Endothelial cell of umbilical vein (primary cell): ENCODE data around the gene MICALL2. TPM values are rescaled to one million over a fixed set of nuclear protein-coding genes. Genes with fewer than 3 reads are reported as not detected.
A peak's percentile ranks its signal among the peaks of the same experiment; 100 is the strongest.

ENCODE experiments used
- BruUV-seq: library from RNA; stranded (reverse); fragments of 400-500 nt; replicated peaks from 2 replicates; lab custom pipeline; 2021; lab: Mats Ljungman, UMichigan
- CTCF ChIA-PET: fragments of 300-600, 350-600 bp; sonication (Branson Sonifier 250); formaldehyde crosslinking; loops from one replicate; lab custom pipeline; 2021; ENCODE audit warnings: antibody characterized with exemption, inconsistent platforms; lab: Charles Lee
- POLR2A ChIA-PET: fragments of 300-600, 350-600 bp; sonication (Branson Sonifier 250); formaldehyde crosslinking; loops from one replicate; lab custom pipeline; 2021; ENCODE audit warnings: antibody characterized with exemption, inconsistent platforms; lab: Charles Lee
- DNase-seq: peaks from one replicate; pipeline ENCODE4 v3.0.0-alpha.2; 2011; ENCODE audit warnings: low read depth, low spot score
- FAIRE-seq: peaks from 2 replicates; lab custom pipeline; 2011; peaks lifted over from hg19 to GRCh38; lab: Jason Lieb, UNC
- H2AFZ ChIP-seq: 2 replicates; pipeline ENCODE4 v1.6.0; 2012; ENCODE audit warnings: low read depth, low read length, control low read depth, inconsistent platforms
- H3K27ac ChIP-seq: 2 replicates; pipeline ENCODE4 v1.5.1; 2011; ENCODE audit warnings: low read depth, mild to moderate bottlenecking, control low read depth, low read length, moderate library complexity; ENCODE audit not compliant: insufficient read depth
- H3K27me3 ChIP-seq, 2 experiments: 2 replicates each; pipeline versions ENCODE4 v1.6.0 to v1.6.1; 2011; ENCODE audit warnings: low read length in 2 of 2, mixed read lengths in 1 of 2; ENCODE audit not compliant: control insufficient read depth in 2 of 2, insufficient read depth in 2 of 2
- H3K36me3 ChIP-seq, 2 experiments: 2 replicates in 1 of 2; 3 replicates in 1 of 2; pipeline ENCODE4 v1.5.1; 2011; ENCODE audit warnings: low read length in 2 of 2, mild to moderate bottlenecking in 1 of 2, moderate library complexity in 1 of 2; ENCODE audit not compliant: control insufficient read depth in 2 of 2, insufficient read depth in 2 of 2; ENCODE audit errors: extremely low read depth in 1 of 2
- H3K4me1 ChIP-seq: 3 replicates; pipeline ENCODE4 v1.5.1; 2011; ENCODE audit warnings: mild to moderate bottlenecking, low read length; ENCODE audit not compliant: control insufficient read depth, insufficient read depth; ENCODE audit errors: extremely low read depth
- H3K4me2 ChIP-seq: 2 replicates; pipeline ENCODE4 v1.6.1; 2011; ENCODE audit warnings: low read length, control low read depth, mixed read lengths; ENCODE audit not compliant: insufficient read depth
- H3K4me3 ChIP-seq, 3 experiments: fragments of 200-600 bp in 1 of 3; sonication (generic), shearing (Covaris generic) in 1 of 3; replicated peaks in 1 of 3; 2 replicates each; pipeline ENCODE4 v1.5.1; 2011 to 2016; ENCODE audit warnings: control low read depth in 3 of 3, low read length in 3 of 3, mild to moderate bottlenecking in 2 of 3, inconsistent platforms in 1 of 3, low read depth in 1 of 3, moderate library complexity in 1 of 3; ENCODE audit not compliant: insufficient read depth in 1 of 3
- H3K79me2 ChIP-seq: 2 replicates; pipeline ENCODE4 v1.6.0; 2012; ENCODE audit warnings: low read length, inconsistent platforms; ENCODE audit not compliant: control insufficient read depth, insufficient read depth
- H3K9ac ChIP-seq: replicated peaks from 2 replicates; pipeline ENCODE3; 2011; ENCODE audit warnings: low read length, control low read depth; ENCODE audit not compliant: insufficient read depth; ENCODE audit errors: extremely low read depth
- H3K9me1 ChIP-seq: replicated peaks from 3 replicates; pipeline ENCODE4 v1.6.0; 2011; ENCODE audit warnings: mild to moderate bottlenecking, low read length; ENCODE audit not compliant: control insufficient read depth, insufficient read depth; ENCODE audit errors: extremely low read depth
- H3K9me3 ChIP-seq: replicated peaks from 2 replicates; pipeline ENCODE4 v1.5.1; 2012; ENCODE audit warnings: low read length, inconsistent platforms; ENCODE audit not compliant: control insufficient read depth, insufficient read depth
- H4K20me1 ChIP-seq: replicated peaks from 2 replicates; pipeline ENCODE3; 2011; ENCODE audit warnings: mild to moderate bottlenecking, low read length; ENCODE audit not compliant: control insufficient read depth, insufficient read depth; ENCODE audit errors: extremely low read depth
- EZH2 ChIP-seq: IDR thresholded peaks from 2 replicates; pipeline ENCODE4 v1.6.1; 2012; ENCODE audit warnings: borderline replicate concordance, low read depth, mild to moderate bottlenecking, moderate library complexity, low read length, inconsistent platforms; ENCODE audit not compliant: severe bottlenecking
- FOS ChIP-seq: IDR thresholded peaks from 2 replicates; pipeline ENCODE4 v1.6.1; 2011; ENCODE audit warnings: mild to moderate bottlenecking, low read length, moderate library complexity, borderline replicate concordance; ENCODE audit not compliant: insufficient read depth
- GATA2 ChIP-seq: IDR thresholded peaks from 2 replicates; pipeline ENCODE4 v1.7.0; 2011; ENCODE audit warnings: low read depth, mild to moderate bottlenecking, moderate library complexity, mixed read lengths, low read length; ENCODE audit not compliant: insufficient read length, insufficient read depth
- JUN ChIP-seq: IDR thresholded peaks from 2 replicates; pipeline ENCODE4 v1.6.1; 2011; ENCODE audit warnings: borderline replicate concordance, low read depth; ENCODE audit not compliant: insufficient read length, insufficient read depth
- MYC ChIP-seq: IDR thresholded peaks from one replicate; pipeline ENCODE4 v1.6.1; 2011; ENCODE audit warnings: mild to moderate bottlenecking, low read depth, low read length
- POLR2A ChIP-seq: IDR thresholded peaks from 2 replicates; pipeline ENCODE4 v1.6.1; 2012; ENCODE audit warnings: low read depth, mild to moderate bottlenecking, control low read depth, low read length
- POLR2AphosphoS5 ChIP-seq: IDR thresholded peaks from 2 replicates; pipeline ENCODE4 v1.6.1; 2012; ENCODE audit warnings: low read depth, mild to moderate bottlenecking, control low read depth, low read length, moderate library complexity; ENCODE audit not compliant: insufficient read depth
- dilution Hi-C: fragments of 300-500 bp; cut with MboI; formaldehyde crosslinking; loops from one replicate; pipeline ENCODE4 v1.15.0; 2019; ENCODE audit warnings: low sequenced_read_pairs; ENCODE audit not compliant: extremely low pct_ligation_motif_present
- intact Hi-C: fragments of 100-400 bp; cut with micrococcal nuclease; formaldehyde crosslinking; loops from one replicate; pipeline ENCODE4 v1.10.0; 2022
- polyA plus RNA-seq, 4 experiments: library from polyadenylated mRNA; depleted of rRNA in 3 of 4; stranded (reverse) in 3 of 4; unstranded in 1 of 4; fragments of >200 nt; gene quantifications; 2 replicates each; pipeline versions ENCODE4 v1.2.1 to v1.2.3, GENCODE V29; 2011 to 2012; ENCODE audit warnings: missing spikeins in 1 of 4
- total RNA-seq: library from RNA; stranded (reverse); gene quantifications from 2 replicates; pipeline ENCODE4 v1.2.3, GENCODE V29; 2021
- TF ChIP-seq, protein P1 (sequence below): IDR thresholded peaks from 2 replicates; pipeline ENCODE4 v1.6.1; 2011; ENCODE audit not compliant: insufficient read depth, insufficient read length
- TF ChIP-seq, protein P2 (sequence below), 2 donors: IDR thresholded peaks; 1 replicate in 1 of 2; 2 replicates in 1 of 2; pipeline ENCODE4 v1.5.1; 2011; ENCODE audit warnings: low read length in 2 of 2, mild to moderate bottlenecking in 2 of 2, moderate library complexity in 2 of 2, control low read depth in 1 of 2, inconsistent platforms in 1 of 2, low read depth in 1 of 2; ENCODE audit not compliant: insufficient read depth in 1 of 2; ENCODE audit errors: extremely low read depth in 1 of 2

Gene MICALL2
- total and polyA plus RNA-seq, 2 donors (not counting 3 experiments of a cell fraction or from before 2014, with no cell fraction given), result 29.8 to 46.3 TPM

DNA sequence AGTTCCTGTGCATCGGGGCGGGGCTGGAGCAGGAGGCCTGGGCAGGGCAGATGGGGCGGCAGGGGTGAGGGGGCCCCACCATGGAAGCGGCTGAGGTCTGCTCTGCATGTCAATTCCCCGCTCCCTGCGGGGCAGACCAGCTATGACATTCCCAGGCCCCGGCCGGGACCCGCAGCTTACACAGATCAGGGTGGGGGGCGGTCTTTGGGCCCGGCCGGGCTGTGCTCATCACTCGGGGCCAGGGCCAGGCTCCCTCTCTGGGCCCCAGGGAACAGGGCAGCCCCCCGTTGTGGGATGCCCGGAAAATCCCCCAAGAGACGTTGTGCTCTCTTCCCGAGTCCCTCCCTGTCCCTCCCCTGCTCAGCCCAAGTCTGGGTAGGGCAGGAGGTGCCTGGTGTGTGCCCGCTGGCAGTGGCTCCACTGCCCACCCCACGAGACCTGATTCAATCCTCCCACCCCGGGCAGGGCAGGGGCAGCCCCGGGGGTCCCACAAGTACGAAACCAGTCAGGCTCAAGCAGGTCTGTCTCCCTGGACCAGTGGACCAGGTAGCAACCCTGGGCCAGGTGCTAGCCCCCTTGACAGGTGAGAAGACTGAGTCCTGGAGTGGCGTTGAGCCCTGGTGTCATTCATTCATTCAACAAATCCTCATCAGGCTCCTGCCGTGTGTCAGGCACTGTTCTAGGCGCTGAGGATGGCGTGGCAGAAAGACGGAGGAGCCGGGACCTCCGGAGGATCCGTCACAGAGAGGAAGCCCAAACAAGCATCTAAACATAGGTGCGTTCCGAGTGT, 29.0 kb downstream of the MICALL2 start:
- Histone ChIP-seq H4K20me1 (no peaks in the 10 kb centered on the region), H3K36me3 (no peaks in the 10 kb centered on the region), H3K9me1 (no peaks in the 10 kb centered on the region), H3K4me2 (no peak overlapping the region), H3K9ac (no peak overlapping the region), H3K79me2 (no peaks in the 10 kb centered on the region), H3K4me1 (no peaks in the 10 kb centered on the region), H3K9me3 (no peaks in the 10 kb centered on the region), H3K27me3 (no peaks in the 10 kb centered on the region), H2AFZ (no peak overlapping the region), H3K27ac (no peak overlapping the region), H3K4me3 (no peak overlapping the region)
- ChIA-PET CTCF (interaction anchor here (1.0 to 3.1 kb wide), 5 partner anchors 17 to 236 kb away, joined by 3 to 23 read pairs (median 4); partner anchors contain the start of gene MICALL2), POLR2A (no interaction called here)
- intact Hi-C loops, result loop anchor here (5.0 kb wide), 1 partner anchor 203 kb away; no protein-coding TSS in a partner anchor
- DNase-seq (no peak), FAIRE-seq (no peak)
- BruUV-seq, result TSS peak; percentile 17
- dilution Hi-C loops, result no loop called here
- TF ChIP-seq, protein P1, sequence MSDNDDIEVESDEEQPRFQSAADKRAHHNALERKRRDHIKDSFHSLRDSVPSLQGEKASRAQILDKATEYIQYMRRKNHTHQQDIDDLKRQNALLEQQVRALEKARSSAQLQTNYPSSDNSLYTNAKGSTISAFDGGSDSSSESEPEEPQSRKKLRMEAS, result no peak
- TF ChIP-seq GATA2, result no peak
- no peak for TF ChIP-seq JUN
- no peak for TF ChIP-seq MYC
- no peak for TF ChIP-seq EZH2
- no peak for TF ChIP-seq POLR2A
- TF ChIP-seq FOS, result no peak
- no peak for TF ChIP-seq POLR2AphosphoS5
- TF ChIP-seq, protein P2, sequence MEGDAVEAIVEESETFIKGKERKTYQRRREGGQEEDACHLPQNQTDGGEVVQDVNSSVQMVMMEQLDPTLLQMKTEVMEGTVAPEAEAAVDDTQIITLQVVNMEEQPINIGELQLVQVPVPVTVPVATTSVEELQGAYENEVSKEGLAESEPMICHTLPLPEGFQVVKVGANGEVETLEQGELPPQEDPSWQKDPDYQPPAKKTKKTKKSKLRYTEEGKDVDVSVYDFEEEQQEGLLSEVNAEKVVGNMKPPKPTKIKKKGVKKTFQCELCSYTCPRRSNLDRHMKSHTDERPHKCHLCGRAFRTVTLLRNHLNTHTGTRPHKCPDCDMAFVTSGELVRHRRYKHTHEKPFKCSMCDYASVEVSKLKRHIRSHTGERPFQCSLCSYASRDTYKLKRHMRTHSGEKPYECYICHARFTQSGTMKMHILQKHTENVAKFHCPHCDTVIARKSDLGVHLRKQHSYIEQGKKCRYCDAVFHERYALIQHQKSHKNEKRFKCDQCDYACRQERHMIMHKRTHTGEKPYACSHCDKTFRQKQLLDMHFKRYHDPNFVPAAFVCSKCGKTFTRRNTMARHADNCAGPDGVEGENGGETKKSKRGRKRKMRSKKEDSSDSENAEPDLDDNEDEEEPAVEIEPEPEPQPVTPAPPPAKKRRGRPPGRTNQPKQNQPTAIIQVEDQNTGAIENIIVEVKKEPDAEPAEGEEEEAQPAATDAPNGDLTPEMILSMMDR (IDR thresholded peaks at IDR 0.05; ENCODE audit: extremely low read depth in 1 of 2, insufficient read depth in 1 of 2, low read depth in 1 of 2, low read length in 2 of 2), result no peak
